K562 (cell line): ENCODE data around the gene SDSL. TPM values are rescaled to one million over a fixed set of nuclear protein-coding genes. Genes with fewer than 3 reads are reported as not detected.

ENCODE experiments used
- BCL6 ChIP-seq: fragments of 250-450 bp; sonication (Bioruptor Pico); IDR thresholded peaks from 2 replicates; pipeline ENCODE4 v1.4.0; 2020
- CHCHD3 ChIP-seq: fragments of 250-450 bp; sonication (Bioruptor Pico); IDR thresholded peaks from 2 replicates; pipeline ENCODE4 v2.1.2; 2022; ENCODE audit warnings: mild to moderate bottlenecking
- CREM ChIP-seq: IDR thresholded peaks from 2 replicates; pipeline ENCODE4 v1.6.1; 2014; ENCODE audit warnings: antibody characterized with exemption, low read depth
- ESRRB ChIP-seq: fragments of 250-450 bp; sonication (Bioruptor Pico); IDR thresholded peaks from 2 replicates; pipeline ENCODE4 v1.5.0; 2020; ENCODE audit warnings: mild to moderate bottlenecking, moderate library complexity, borderline replicate concordance
- HNRNPH1 ChIP-seq: fragments of 200-400 bp; formaldehyde crosslinking; optimal IDR thresholded peaks from 2 replicates; pipeline ENCODE3; 2017; ENCODE audit warnings: low read depth, mild to moderate bottlenecking, low read length, moderate library complexity
- HNRNPK ChIP-seq: fragments of 200-400 bp; formaldehyde crosslinking; IDR thresholded peaks from one replicate; pipeline ENCODE4 v1.6.1; 2018; ENCODE audit warnings: mild to moderate bottlenecking, low read depth, low read length; ENCODE audit not compliant: poor library complexity, severe bottlenecking
- IRF1 ChIP-seq: sonication (generic); formaldehyde crosslinking; IDR thresholded peaks from 2 replicates; pipeline ENCODE4 v1.8.0; 2022; ENCODE audit warnings: missing genetic modification reagents, mild to moderate bottlenecking, borderline replicate concordance
- LEF1 ChIP-seq: fragments of 450-650 bp; IDR thresholded peaks from 2 replicates; pipeline ENCODE4 v1.6.1; 2016; ENCODE audit warnings: mild to moderate bottlenecking
- MBD1 ChIP-seq: fragments of 250-450 bp; sonication (Bioruptor Pico); IDR thresholded peaks from 2 replicates; pipeline ENCODE4 v1.8.0; 2022; ENCODE audit warnings: inconsistent platforms
- MTF1 ChIP-seq: fragments of 250-450 bp; sonication (Bioruptor Pico); IDR thresholded peaks from 2 replicates; pipeline ENCODE4 v1.9.0; 2021; ENCODE audit warnings: moderate library complexity, mild to moderate bottlenecking, inconsistent platforms, borderline replicate concordance
- NFRKB ChIP-seq: fragments of 450-650 bp; IDR thresholded peaks from 2 replicates; pipeline ENCODE4 v1.6.1; 2016; ENCODE audit warnings: low read depth
- NONO ChIP-seq, 2 experiments: fragments of 200-400 bp in 1 of 2; fragments of 450-650 bp in 1 of 2; formaldehyde crosslinking in 1 of 2; IDR thresholded peaks; 2 replicates each; pipeline ENCODE4 v1.6.1; 2017; ENCODE audit warnings: low read depth in 2 of 2, mild to moderate bottlenecking in 2 of 2, moderate library complexity in 2 of 2, low read length in 1 of 2
- NR2C1 ChIP-seq, 2 experiments: fragments of 450-650 bp; IDR thresholded peaks; 2 replicates each; pipeline ENCODE4 v1.6.1; 2017; ENCODE audit warnings: mild to moderate bottlenecking in 2 of 2, antibody characterized with exemption in 1 of 2, inconsistent platforms in 1 of 2, missing compliant biosample characterization in 1 of 2, missing genetic modification characterization in 1 of 2
- RB1 ChIP-seq: fragments of 450-650 bp; IDR thresholded peaks from 2 replicates; pipeline ENCODE4 v1.6.1; 2017; ENCODE audit warnings: low read depth, mild to moderate bottlenecking
- RBM39 ChIP-seq: fragments of 200-400 bp; formaldehyde crosslinking; optimal IDR thresholded peaks from 2 replicates; pipeline ENCODE3; 2018; ENCODE audit warnings: low read depth, low read length
- SETDB1 ChIP-seq: IDR thresholded peaks from one replicate; pipeline ENCODE4 v1.6.1; 2012; ENCODE audit warnings: low read length, control low read depth, inconsistent platforms
- SIN3A ChIP-seq, 2 experiments: fragments of 150-350 bp in 1 of 2; IDR thresholded peaks; 2 replicates each; pipeline ENCODE4 v1.6.1; 2011 to 2016; ENCODE audit warnings: borderline replicate concordance in 2 of 2, low read depth in 2 of 2, low read length in 2 of 2, mild to moderate bottlenecking in 2 of 2, moderate library complexity in 2 of 2; ENCODE audit not compliant: control insufficient read depth in 1 of 2
- SREBF2 ChIP-seq: sonication (generic); formaldehyde crosslinking; IDR thresholded peaks from 2 replicates; pipeline ENCODE4 v1.4.0; 2020; ENCODE audit warnings: mild to moderate bottlenecking, missing genetic modification reagents
- STAT5A ChIP-seq: IDR thresholded peaks from 2 replicates; pipeline ENCODE4 v1.6.1; 2012; ENCODE audit warnings: low read length, inconsistent platforms, borderline replicate concordance
- SUPT5H ChIP-seq: fragments of 450-650 bp; IDR thresholded peaks from 2 replicates; pipeline ENCODE4 v1.6.1; 2016
- TFE3 ChIP-seq: fragments of 450-650 bp; formaldehyde crosslinking; IDR thresholded peaks from 2 replicates; pipeline ENCODE4 v1.4.0; 2020; ENCODE audit warnings: mild to moderate bottlenecking, mixed read lengths
- ZNF224 ChIP-seq: sonication (generic); formaldehyde crosslinking; IDR thresholded peaks from 2 replicates; pipeline ENCODE4 v1.8.0; 2022; ENCODE audit warnings: mild to moderate bottlenecking, missing genetic modification reagents
- ZNF253 ChIP-seq: fragments of 250-450 bp; sonication (Bioruptor Pico); conservative IDR thresholded peaks from 2 replicates; pipeline ENCODE4 v1.6.1; 2021; ENCODE audit warnings: mild to moderate bottlenecking
- ZNF77 ChIP-seq: fragments of 250-450 bp; sonication (Bioruptor Pico); IDR thresholded peaks from 2 replicates; pipeline ENCODE4 v1.5.0; 2020
- polyA plus RNA-seq, 8 experiments: library from polyadenylated mRNA; depleted of rRNA in 4 of 8; stranded (reverse) in 5 of 8; unstranded in 3 of 8; fragments of >200 nt; fragmentation: Nextera tagmentation in 2 of 8; fragmentation: Illumina TruSeq in 1 of 8; extraction: Ambion mirVana in 2 of 8; extraction: Trizol in 1 of 8; gene quantifications; 2 replicates each; pipeline versions ENCODE4 v1.2.1 to v1.2.3, GENCODE V29; 2011 to 2014; ENCODE audit warnings: inconsistent platforms in 1 of 8, missing spikeins in 1 of 8
- total RNA-seq, 7 experiments: library from RNA; depleted of rRNA in 6 of 7; stranded (reverse); fragments of >200 nt in 6 of 7; fragmentation: Illumina TruSeq in 2 of 7; extraction: Trizol in 2 of 7; gene quantifications; 2 replicates each; pipeline versions ENCODE4 v1.2.1 to v1.2.3, GENCODE V29; 2011 to 2021; ENCODE audit warnings: low replicate concordance in 1 of 7

SDSL gene
- total and polyA plus RNA-seq, 9 of the 15 experiments (the other 6 are each of a cell fraction or from before 2014, with no cell fraction given): 0.31 to 11.0 (median 7.4) TPM

GRCh38 chr12:113422030-113422885, at the start of gene SDSL (continued):
- no peak for TF ChIP-seq MBD1 (CRISPR knock-in tag)
- TF ChIP-seq HNRNPH1: no peak
- TF ChIP-seq CHCHD3 (CRISPR knock-in tag): no peak
- no peak for TF ChIP-seq IRF1 (CRISPR knock-in tag)
- TF ChIP-seq NR2C1 (IDR thresholded peaks at IDR 0.05): no peak
- TF ChIP-seq NR2C1 (tag; IDR thresholded peaks at IDR 0.05): peak; percentile 7; the same call in 1 of the 2 replicates
- peak in 1 of 2 experiments; percentile 7; a peak in 2 of 4 replicates for TF ChIP-seq SIN3A (IDR thresholded peaks at IDR 0.05; ENCODE audit: borderline replicate concordance in 2 of 2, control insufficient read depth in 1 of 2, low read depth in 2 of 2, low read length in 2 of 2)
- no peak for TF ChIP-seq SETDB1
- TF ChIP-seq ZNF224 (CRISPR knock-in tag): no peak
- no peak for TF ChIP-seq TFE3 (CRISPR knock-in tag)
- TF ChIP-seq SREBF2 (CRISPR knock-in tag): no peak
- TF ChIP-seq LEF1: peak; percentile 92; the same call in 1 of the 2 replicates
- no peak for TF ChIP-seq NONO (IDR thresholded peaks at IDR 0.05; ENCODE audit: low read depth in 2 of 2, low read length in 1 of 2)
- TF ChIP-seq RBM39: peak; percentile 57
- TF ChIP-seq ZNF253 (CRISPR knock-in tag): no peak
- peak; percentile 65 for TF ChIP-seq CREM
- TF ChIP-seq BCL6 (CRISPR knock-in tag): no peak
- TF ChIP-seq MTF1: no peak
- peak; percentile 94 for TF ChIP-seq SUPT5H
- TF ChIP-seq RB1: no peak
- TF ChIP-seq ZNF77 (CRISPR knock-in tag): no peak
- no peak for TF ChIP-seq STAT5A
- no peak for TF ChIP-seq ESRRB (CRISPR knock-in tag)
- peak; percentile 83; the same call in 1 of the 2 replicates for TF ChIP-seq NFRKB
- TF ChIP-seq HNRNPK: no peak
